Muscle layer of colon (tissue), 2 donors: ENCODE data around the gene TOLLIP.

ENCODE experiments used
- H3K27ac ChIP-seq: one replicate; pipeline ENCODE4 v1.7.0; 2013; ENCODE audit warnings: low read depth, mild to moderate bottlenecking, low read length, moderate library complexity
- H3K27me3 ChIP-seq, 2 donors: one replicate each; pipeline ENCODE4 v1.7.0; 2013; ENCODE audit warnings: low read length in 2 of 2, mild to moderate bottlenecking in 2 of 2; ENCODE audit not compliant: insufficient read depth in 2 of 2, control insufficient read depth in 1 of 2
- H3K36me3 ChIP-seq: one replicate; pipeline ENCODE4 v1.7.0; 2013; ENCODE audit warnings: mild to moderate bottlenecking, low read length; ENCODE audit not compliant: insufficient read depth
- H3K4me1 ChIP-seq: one replicate; pipeline ENCODE4 v1.7.0; 2013; ENCODE audit warnings: mild to moderate bottlenecking, low read length; ENCODE audit not compliant: insufficient read depth
- H3K4me3 ChIP-seq, 2 donors: one replicate each; pipeline ENCODE4 v1.7.0; 2013; ENCODE audit warnings: low read length in 2 of 2, low read depth in 1 of 2, mild to moderate bottlenecking in 1 of 2, moderate library complexity in 1 of 2
- H3K9ac ChIP-seq: one replicate; pipeline ENCODE4 v1.7.0; 2013; ENCODE audit warnings: low read length
- H3K9me3 ChIP-seq: one replicate; pipeline ENCODE4 v1.7.0; 2013; ENCODE audit warnings: mild to moderate bottlenecking, low read length
- donor health status: abdominal sarcoma.
- donor health status: Adenocarcinoma of cecum.

Gene TOLLIP

DNA sequence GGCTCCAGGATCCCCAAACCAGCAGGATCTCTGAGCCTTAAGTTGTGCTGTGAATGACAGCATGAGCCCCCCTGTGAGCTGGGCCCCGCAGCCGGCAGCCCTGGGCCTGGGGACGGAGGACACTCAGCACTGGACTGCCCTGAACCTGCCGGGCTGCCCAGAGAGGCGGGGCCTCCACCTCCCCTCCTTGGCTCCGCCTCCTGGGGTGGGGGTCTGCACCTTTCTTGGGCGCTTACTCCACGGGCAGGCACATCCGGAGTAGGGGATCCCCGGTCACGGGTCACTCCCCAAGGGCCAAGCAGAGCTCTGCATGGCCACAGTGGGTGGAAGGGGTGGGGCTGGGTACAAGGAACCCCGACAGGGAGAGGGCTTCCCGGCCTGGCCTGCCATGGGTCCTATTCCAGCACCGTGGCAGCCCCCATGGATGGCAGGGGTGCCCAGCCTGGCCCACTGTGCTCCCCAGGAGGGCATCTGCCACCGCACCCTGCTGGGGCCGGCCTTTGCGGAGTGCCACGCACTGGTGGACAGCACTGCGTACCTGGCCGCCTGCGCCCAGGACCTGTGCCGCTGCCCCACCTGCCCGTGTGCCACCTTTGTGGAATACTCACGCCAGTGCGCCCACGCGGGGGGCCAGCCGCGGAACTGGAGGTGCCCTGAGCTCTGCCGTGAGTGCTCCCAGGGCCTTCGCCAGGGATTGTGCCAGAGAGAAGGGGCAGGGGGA is 81.2 kb downstream of the TOLLIP start:
- Histone ChIP-seq H3K9me3 (no peaks in the 10 kb centered on the region), H3K9ac (no peak overlapping the region), H3K4me3 (no peak overlapping the region), H3K4me1 (no peaks in the 10 kb centered on the region), H3K36me3 (no peaks in the 10 kb centered on the region), H3K27me3 (peaks cover 0 to 35% of the 10 kb centered on the region in 2 donors), H3K27ac (no peak overlapping the region)

- no peak overlapping the region for H3K27ac ChIP-seq
- peaks cover 0 to 41% of the 10 kb centered on the region in 2 donors for H3K27me3 ChIP-seq
Observed at GRCh38 chr11:1227551-1228100, 81.8 kb downstream of the TOLLIP start.

GRCh38 chr11:1226986-1227550 is 82.4 kb downstream of the TOLLIP start:
- H3K36me3 ChIP-seq = no peaks in the 10 kb centered on the region

More at GRCh38 chr11:1227551-1228100, 81.8 kb downstream of the TOLLIP start:
- Histone ChIP-seq H3K4me3 (no peak overlapping the region), H3K9ac (no peak overlapping the region), H3K36me3 (no peaks in the 10 kb centered on the region), H3K4me1 (no peaks in the 10 kb centered on the region), H3K9me3 (no peaks in the 10 kb centered on the region)

DNA sequence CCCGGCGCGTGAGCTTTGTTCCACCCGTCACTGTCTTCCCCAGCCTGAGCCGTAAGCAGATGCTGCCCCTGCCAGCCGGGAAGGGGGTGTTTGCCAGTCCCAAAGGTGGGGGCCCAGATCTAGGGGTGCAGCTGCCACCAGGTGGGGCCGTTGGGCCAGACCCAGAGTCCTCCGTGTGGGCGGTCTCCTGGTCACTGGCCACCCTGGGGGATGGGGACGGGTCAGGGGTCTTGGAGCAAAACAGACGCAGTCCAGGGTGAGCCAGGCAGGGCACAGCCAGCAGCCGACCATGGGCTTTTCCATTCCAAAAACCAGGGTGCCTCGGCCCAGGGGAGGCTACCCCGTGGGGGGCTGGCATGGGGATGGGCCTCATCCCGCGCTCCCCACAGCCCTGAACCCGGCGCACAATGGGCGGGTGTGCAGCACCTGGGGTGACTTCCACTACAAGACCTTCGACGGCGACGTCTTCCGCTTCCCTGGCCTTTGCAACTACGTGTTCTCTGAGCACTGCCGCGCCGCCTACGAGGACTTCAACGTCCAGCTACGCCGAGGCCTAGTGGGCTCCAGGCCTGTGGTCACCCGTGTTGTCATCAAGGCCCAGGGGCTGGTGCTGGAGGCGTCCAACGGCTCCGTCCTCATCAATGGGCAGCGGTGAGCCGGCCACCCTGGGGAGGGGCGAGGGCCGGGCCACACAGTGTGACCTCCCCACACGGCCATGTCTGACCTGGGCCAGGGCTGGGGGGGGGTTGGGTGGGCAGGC is 83.0 kb downstream of the TOLLIP start:
- no peak overlapping the region for H3K9ac ChIP-seq
- H3K4me3 ChIP-seq = no peak overlapping the region
- no peaks in the 10 kb centered on the region for H3K9me3 ChIP-seq
- peaks cover 0 to 53% of the 10 kb centered on the region in 2 donors for H3K27me3 ChIP-seq
- no peaks in the 10 kb centered on the region for H3K4me1 ChIP-seq
- no peak overlapping the region for H3K27ac ChIP-seq
- H3K36me3 ChIP-seq = no peaks in the 10 kb centered on the region

More at GRCh38 chr11:1226986-1227550, 82.4 kb downstream of the TOLLIP start:
- H3K27ac ChIP-seq = no peak overlapping the region
- peaks cover 0 to 47% of the 10 kb centered on the region in 2 donors for H3K27me3 ChIP-seq
- H3K4me3 ChIP-seq = no peak overlapping the region
- no peaks in the 10 kb centered on the region for H3K4me1 ChIP-seq
- no peak overlapping the region for H3K9ac ChIP-seq
- no peaks in the 10 kb centered on the region for H3K9me3 ChIP-seq

DNA sequence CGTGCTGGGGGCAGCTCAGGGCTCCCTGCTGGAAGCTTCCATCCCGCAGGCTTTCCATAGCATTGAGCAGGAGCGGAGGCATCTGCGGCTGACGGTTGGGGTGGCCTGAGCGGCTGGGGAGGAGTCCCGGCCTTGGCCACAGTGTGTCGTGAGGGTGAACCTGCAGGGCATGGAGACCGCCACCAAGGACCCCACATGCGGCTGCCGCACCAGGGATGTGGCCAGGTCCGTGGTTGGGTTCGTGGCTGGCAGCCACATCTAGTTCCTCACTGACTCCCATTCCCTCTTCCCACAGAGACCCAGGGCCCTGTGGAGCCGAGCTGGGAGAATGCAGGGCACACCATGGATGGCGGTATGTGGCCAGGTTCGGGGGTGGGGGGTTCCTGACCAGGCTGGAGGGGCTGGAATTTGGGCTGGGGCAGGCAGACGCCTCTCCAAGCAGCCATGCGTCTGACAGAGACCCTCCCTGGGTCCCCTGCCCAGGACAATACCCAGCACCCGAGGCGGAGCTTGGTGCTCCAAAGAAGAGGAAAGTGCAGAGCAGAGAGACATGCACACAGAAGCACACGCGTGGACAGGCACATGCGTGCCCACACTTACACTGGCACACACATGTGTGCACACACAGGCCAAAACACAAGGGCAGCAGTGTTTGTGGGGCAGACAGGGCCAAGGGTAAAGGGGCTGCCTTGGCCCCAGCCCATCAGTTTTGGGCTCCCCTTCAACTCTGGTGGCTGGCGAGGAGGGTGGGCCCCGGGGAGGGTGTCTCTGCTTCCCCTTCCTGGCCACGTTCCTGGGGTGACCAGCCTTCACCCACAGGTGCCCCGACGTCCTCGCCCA is 83.8 kb downstream of the TOLLIP start:
- H3K36me3 ChIP-seq = no peaks in the 10 kb centered on the region
- no peaks in the 10 kb centered on the region for H3K9me3 ChIP-seq
- H3K4me3 ChIP-seq = no peak overlapping the region
- H3K27me3 ChIP-seq = peaks cover 0 to 53% of the 10 kb centered on the region in 2 donors
- H3K9ac ChIP-seq = no peak overlapping the region
- no peaks in the 10 kb centered on the region for H3K4me1 ChIP-seq
- no peak overlapping the region for H3K27ac ChIP-seq

DNA sequence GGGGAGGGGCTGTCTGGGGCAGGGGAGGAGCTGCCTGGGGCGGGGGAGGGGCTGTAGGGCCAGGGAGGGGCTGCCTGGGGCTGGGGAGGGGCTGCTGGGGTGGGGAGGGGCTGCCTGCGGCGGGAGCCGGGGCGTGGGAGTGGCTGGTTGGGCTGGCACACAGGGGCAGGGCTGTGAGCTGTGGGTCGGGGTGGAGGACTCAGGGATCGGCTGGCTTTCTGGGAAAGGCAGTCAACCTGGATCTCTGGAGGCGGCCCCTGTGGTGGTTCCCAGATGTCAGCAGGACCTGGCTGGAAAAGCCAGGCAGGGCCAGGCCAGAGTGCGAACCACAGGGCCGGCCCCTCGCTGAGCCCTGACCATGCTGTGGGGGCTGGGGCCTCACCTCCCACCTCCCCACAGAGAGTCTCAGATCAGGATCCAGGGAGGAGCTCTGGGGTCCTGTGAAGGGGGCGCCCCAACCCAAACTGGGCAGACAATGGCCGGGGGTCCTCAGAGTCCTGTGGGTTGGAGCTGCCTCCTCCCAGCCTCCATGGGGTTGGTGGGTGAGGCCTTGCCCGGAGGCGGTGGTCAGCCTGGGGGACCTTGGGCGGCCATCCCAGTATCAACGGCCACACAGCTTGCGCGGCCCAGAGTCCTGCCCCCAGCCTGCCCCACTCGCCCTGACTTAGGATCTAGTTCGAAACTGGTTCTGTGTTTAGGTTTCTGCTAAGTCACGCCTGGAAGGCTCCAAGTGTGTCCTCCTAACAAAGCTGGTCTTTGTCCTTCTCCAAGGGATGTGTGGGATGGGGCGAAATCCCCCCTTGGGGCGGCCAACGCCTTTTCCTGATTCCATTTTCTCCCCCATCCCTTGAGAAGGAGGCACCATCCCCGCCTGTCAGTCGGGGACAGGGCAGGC is 84.7 kb downstream of the TOLLIP start:
- no peak overlapping the region for H3K9ac ChIP-seq
- peaks cover 0 to 48% of the 10 kb centered on the region in 2 donors for H3K27me3 ChIP-seq
- no peak overlapping the region for H3K27ac ChIP-seq
- H3K4me1 ChIP-seq = no peaks in the 10 kb centered on the region
- no peak overlapping the region for H3K4me3 ChIP-seq
- H3K36me3 ChIP-seq = no peaks in the 10 kb centered on the region
- no peaks in the 10 kb centered on the region for H3K9me3 ChIP-seq
